Kidney (tissue), 14 donors: Measurements from ENCODE around the gene PRPS1. TPM values are rescaled to one million over a fixed set of nuclear protein-coding genes. Genes with fewer than 3 reads are reported as not detected.

Experiments
- DNase-seq, 5 donors: peaks; one replicate each; pipeline ENCODE4 v3.0.0-alpha.2; 2013 to 2020
- FAIRE-seq: peaks from 2 replicates; lab custom pipeline; 2012; peaks lifted over from hg19 to GRCh38; lab: Jason Lieb, UNC
- H3K27ac ChIP-seq, 2 donors: one replicate each; pipeline ENCODE4 v1.7.0; 2013; ENCODE audit warnings: low read depth in 2 of 2, low read length in 2 of 2, inconsistent platforms in 1 of 2
- H3K27me3 ChIP-seq: one replicate; pipeline ENCODE4 v1.7.1; 2013; ENCODE audit warnings: low read length, inconsistent platforms; ENCODE audit not compliant: control insufficient read depth, insufficient read depth
- H3K36me3 ChIP-seq, 3 donors: one replicate each; pipeline versions ENCODE4 v1.7.0 to v1.7.1; 2013; ENCODE audit warnings: low read length in 3 of 3, control low read depth in 1 of 3, inconsistent platforms in 1 of 3; ENCODE audit not compliant: insufficient read depth in 3 of 3, control insufficient read depth in 2 of 3
- H3K4me1 ChIP-seq, 3 donors: one replicate each; pipeline versions ENCODE4 v1.7.0 to v1.7.1; 2013; ENCODE audit warnings: low read length in 3 of 3, inconsistent platforms in 1 of 3, low read depth in 1 of 3; ENCODE audit not compliant: control insufficient read depth in 2 of 3, insufficient read depth in 2 of 3
- H3K4me3 ChIP-seq, 3 donors: one replicate each; pipeline versions ENCODE4 v1.7.0 to v1.8.1; 2013; ENCODE audit warnings: low read length in 3 of 3, control low read depth in 1 of 3, inconsistent platforms in 1 of 3
- H3K9ac ChIP-seq, 3 donors: one replicate each; pipeline versions ENCODE4 v1.7.0 to v1.7.1; 2013; ENCODE audit warnings: low read length in 3 of 3, control low read depth in 1 of 3, inconsistent platforms in 1 of 3
- H3K9me3 ChIP-seq, 3 donors: one replicate each; pipeline versions ENCODE4 v1.7.0 to v1.7.1; 2013; ENCODE audit warnings: low read length in 3 of 3, control low read depth in 1 of 3, inconsistent platforms in 1 of 3; ENCODE audit not compliant: control insufficient read depth in 2 of 3, insufficient read depth in 1 of 3
- CTCF ChIP-seq: IDR thresholded peaks from 3 replicates; pipeline ENCODE4 v1.5.1; 2012; ENCODE audit warnings: mild to moderate bottlenecking, moderate library complexity, borderline replicate concordance; ENCODE audit not compliant: insufficient read depth; ENCODE audit errors: extremely low read depth
- intact Hi-C: fragments of 100-400 bp; cut with DNase I; formaldehyde crosslinking; loops from one replicate; pipeline ENCODE4 v1.11.1; 2022
- polyA plus RNA-seq: library from polyadenylated mRNA; stranded (reverse); fragments of 350-450 nt; fragmentation: Illumina TruSeq; extraction: RNeasy Lipid Tissue Mini Kit (QIAGEN cat#74804); gene quantifications from one replicate; pipeline ENCODE4 v1.2.3, GENCODE V29; 2014; ENCODE audit warnings: low read depth, low replicate concordance; ENCODE audit not compliant: insufficient read depth
- total RNA-seq: library from RNA; stranded (reverse); fragmentation: NEBNext Ultra II Directional; extraction: Animal tissue kit (Norgen Biotek cat#: 25700); gene quantifications from one replicate; pipeline ENCODE4 v1.2.1, GENCODE V29; 2021
- donor health status: control.
- donor health status: control.
- donor health status: control.
- donor health status: control.
- donor health status: control.
- donor health status: DM: yes; HTN: yes; CAD: no.
- donor health status: Normal renal cell carcinoma (clear cell type).

The PRPS1 gene
- total and polyA plus RNA-seq, 2 donors from 2014 or later = 29.3 to 32.8 TPM

- DNase-seq (peak; percentile 69 to 97 (median 80)), FAIRE-seq (peak; percentile 51)
- peak overlapping the region in 2 of 3 donors; percentile 58 to 60 for H3K9ac ChIP-seq
- peaks cover 5 to 29% (median 22%) of the 10 kb centered on the region in 3 donors for H3K4me1 ChIP-seq
- H3K27me3 ChIP-seq = peaks cover 2% of the 10 kb centered on the region
- H3K4me3 ChIP-seq = peak overlapping the region; percentile 33 to 79 (median 64)
- H3K9me3 ChIP-seq = no peaks in the 10 kb centered on the region
- no peaks in the 10 kb centered on the region for H3K36me3 ChIP-seq
- TF ChIP-seq CTCF = no peak
- H3K27ac ChIP-seq = peak overlapping the region; percentile 91 to 93
- intact Hi-C loops = no loop called here
Observed at GRCh38 chrX:107676559-107677378, 48.5 kb downstream of the PRPS1 start.

GRCh38 chrX:107677501-107677901 is 49.2 kb downstream of the PRPS1 start:
- Histone ChIP-seq H3K4me3 (peak overlapping the region in 2 of 3 donors; percentile 45 to 64), H3K9me3 (no peaks in the 10 kb centered on the region), H3K36me3 (no peaks in the 10 kb centered on the region), H3K27ac (peak overlapping the region; percentile 91 to 93), H3K27me3 (peaks cover 2% of the 10 kb centered on the region), H3K4me1 (peaks cover 5 to 29% (median 22%) of the 10 kb centered on the region in 3 donors), H3K9ac (peak overlapping the region in 1 of 3 donors; percentile 55)
- DNase-seq (peak in 2 of 5 donors; percentile 29 to 38), FAIRE-seq (no peak)
- intact Hi-C loops = no loop called here
- TF ChIP-seq CTCF = no peak

- no peak for FAIRE-seq
- no peak for DNase-seq
- Histone ChIP-seq H3K27me3 (peaks cover 2% of the 10 kb centered on the region), H3K36me3 (no peaks in the 10 kb centered on the region), H3K9me3 (no peaks in the 10 kb centered on the region), H3K4me3 (no peak overlapping the region), H3K27ac (peak overlapping the region; percentile 91 to 93), H3K4me1 (peaks cover 5 to 32% (median 23%) of the 10 kb centered on the region in 3 donors), H3K9ac (no peak overlapping the region)
- TF ChIP-seq CTCF = no peak
- intact Hi-C loops = no loop called here
Observed at GRCh38 chrX:107677909-107678308, 49.6 kb downstream of the PRPS1 start.
